Upper lobe of right lung (tissue), 1 donor: ENCODE results near the gene RPS8. TPM values are rescaled to one million over a fixed set of nuclear protein-coding genes. Genes with fewer than 3 reads are reported as not detected.
A peak's percentile ranks its signal among the peaks of the same experiment; 100 is the strongest.

Source experiments
- ATAC-seq: fragments of 200-7000 bp; cut with Tn5 transposase; one replicate; pipeline ENCODE4 v1.9.1; 2020; ENCODE audit warnings: mild to moderate bottlenecking, moderate library complexity
- DNase-seq: peaks from one replicate; pipeline ENCODE4 v3.0.0-alpha.2; 2020
- H3K27ac ChIP-seq: fragments of 200-600 bp; one replicate; pipeline ENCODE4 v1.8.0; 2022
- H3K27me3 ChIP-seq: fragments of 200-600 bp; one replicate; pipeline ENCODE4 v1.8.0; 2022; ENCODE audit warnings: mild to moderate bottlenecking
- H3K36me3 ChIP-seq: fragments of 200-600 bp; one replicate; pipeline ENCODE4 v1.8.0; 2022
- H3K4me1 ChIP-seq: fragments of 200-600 bp; one replicate; pipeline ENCODE4 v1.8.0; 2022
- H3K4me3 ChIP-seq: fragments of 200-600 bp; one replicate; pipeline ENCODE4 v1.8.0; 2022; ENCODE audit warnings: mild to moderate bottlenecking
- H3K9me3 ChIP-seq: fragments of 200-600 bp; one replicate; pipeline ENCODE4 v1.8.0; 2022
- CTCF ChIP-seq: fragments of 200-600 bp; IDR thresholded peaks from one replicate; pipeline ENCODE4 v1.8.0; 2022; ENCODE audit warnings: antibody characterized with exemption
- intact Hi-C: fragments of 100-400 bp; cut with DNase I; formaldehyde crosslinking; loops from one replicate; pipeline ENCODE4 v1.11.0; 2022
- total RNA-seq: library from RNA; stranded (reverse); fragmentation: NEBNext Ultra II Directional; extraction: Animal tissue kit (Norgen Biotek cat#: 25700); gene quantifications from one replicate; pipeline ENCODE4 v1.2.1, GENCODE V29; 2021
- donor health status: DM: no; HTN: yes; CAD: no; lungs with severe emphysema.

The RPS8 gene
- total RNA-seq, 1 donor from 2014 or later = 1,338 TPM

- H3K27me3 ChIP-seq = no peaks in the 10 kb centered on the region
- H3K9me3 ChIP-seq = no peaks in the 10 kb centered on the region
- H3K36me3 ChIP-seq = no peaks in the 10 kb centered on the region
- H3K4me1 ChIP-seq = peaks cover 19% of the 10 kb centered on the region
- intact Hi-C loops = no loop called here
- TF ChIP-seq CTCF = no peak
- H3K27ac ChIP-seq = no peak overlapping the region
- H3K4me3 ChIP-seq = no peak overlapping the region
- ATAC-seq (no peak), DNase-seq (no peak)
These were observed 42.0 kb downstream of the RPS8 start for GRCh38 chr1:44817307-44817706.

- Histone ChIP-seq H3K36me3 (no peaks in the 10 kb centered on the region), H3K9me3 (no peaks in the 10 kb centered on the region), H3K27me3 (no peaks in the 10 kb centered on the region), H3K4me3 (no peak overlapping the region), H3K27ac (no peak overlapping the region), H3K4me1 (peaks cover 18% of the 10 kb centered on the region)
- DNase-seq = no peak
- intact Hi-C loops = no loop called here
- TF ChIP-seq CTCF = no peak
- ATAC-seq = no peak
These were observed 42.6 kb downstream of the RPS8 start for GRCh38 chr1:44817771-44818495.

- peak overlapping the region; percentile 100 for H3K27ac ChIP-seq
- H3K27me3 ChIP-seq = no peaks in the 10 kb centered on the region
- no peak for ATAC-seq
- H3K36me3 ChIP-seq = no peaks in the 10 kb centered on the region
- intact Hi-C loops = no loop called here
- H3K9me3 ChIP-seq = no peaks in the 10 kb centered on the region
- H3K4me3 ChIP-seq = peak overlapping the region; percentile 66
- H3K4me1 ChIP-seq = peaks cover 7% of the 10 kb centered on the region
- DNase-seq = no peak
- no peak for TF ChIP-seq CTCF
These were observed 43.9 kb downstream of the RPS8 start for GRCh38 chr1:44819196-44819607.

GRCh38 chr1:44819608-44820327 lies 44.4 kb downstream of the RPS8 start:
- H3K4me3 ChIP-seq = peak overlapping the region; percentile 66
- DNase-seq = peak; percentile 91
- peak; percentile 91 for ATAC-seq
- no peaks in the 10 kb centered on the region for H3K9me3 ChIP-seq
- H3K27me3 ChIP-seq = no peaks in the 10 kb centered on the region
- no peaks in the 10 kb centered on the region for H3K36me3 ChIP-seq
- peak; percentile 12 for TF ChIP-seq CTCF
- peak overlapping the region; percentile 100 for H3K27ac ChIP-seq
- H3K4me1 ChIP-seq = peaks cover 7% of the 10 kb centered on the region
- intact Hi-C loops = no loop called here

- Histone ChIP-seq H3K27me3 (no peaks in the 10 kb centered on the region), H3K4me1 (peaks cover 7% of the 10 kb centered on the region), H3K27ac (peak overlapping the region; percentile 100), H3K4me3 (peak overlapping the region; percentile 66), H3K36me3 (no peaks in the 10 kb centered on the region), H3K9me3 (no peaks in the 10 kb centered on the region)
- intact Hi-C loops = no loop called here
- DNase-seq (no peak), ATAC-seq (peak; percentile 25)
- no peak for TF ChIP-seq CTCF
These were observed 45.2 kb downstream of the RPS8 start for GRCh38 chr1:44820328-44821239.
